IMR-90 (cell line): ENCODE results near the gene PCCA. TPM values are rescaled to one million over a fixed set of nuclear protein-coding genes. Genes with fewer than 3 reads are reported as not detected.

Experiments
- ATAC-seq: fragments of 200-7000 bp; cut with Tn5 transposase; 2 replicates; pipeline ENCODE4 v1.9.1; 2020; ENCODE audit warnings: low read depth, mild to moderate bottlenecking, moderate library complexity
- BruUV-seq: library from RNA; stranded (reverse); fragments of 400-500 nt; replicated peaks from 2 replicates; lab custom pipeline; 2021; lab: Mats Ljungman, UMichigan
- CTCF ChIA-PET: fragments of 300-600 bp; formaldehyde crosslinking; extraction: SDS; loops from one replicate; lab custom pipeline; 2021; ENCODE audit warnings: antibody characterized with exemption; lab: Yijun Ruan, JAX
- POLR2A ChIA-PET: fragments of 300-600 bp; sonication (Branson Sonifier 250); formaldehyde crosslinking; loops from one replicate; lab custom pipeline; 2022; ENCODE audit warnings: antibody characterized with exemption; ENCODE audit not compliant: unreplicated experiment; lab: Charles Lee
- DNase-seq: peaks from one replicate; pipeline ENCODE4 v3.0.0; 2013
- H2AFZ ChIP-seq: replicated peaks from 2 replicates; pipeline ENCODE3; 2013; ENCODE audit warnings: low read length, mild to moderate bottlenecking; ENCODE audit not compliant: poor library complexity
- H2AK5ac ChIP-seq: 2 replicates; pipeline ENCODE4 v1.6.1; 2013; ENCODE audit warnings: low read depth, low read length, inconsistent platforms
- H2AK9ac ChIP-seq: replicated peaks from 2 replicates; pipeline ENCODE3; 2013; ENCODE audit warnings: mild to moderate bottlenecking, low read depth, low read length, moderate library complexity; ENCODE audit not compliant: poor library complexity
- H2BK120ac ChIP-seq: 2 replicates; pipeline ENCODE4 v1.6.1; 2013; ENCODE audit warnings: low read depth, low read length, inconsistent platforms
- H2BK15ac ChIP-seq: 3 replicates; pipeline ENCODE4 v1.6.1; 2013; ENCODE audit warnings: low read depth, low read length, inconsistent platforms
- H2BK20ac ChIP-seq: 2 replicates; pipeline ENCODE4 v1.6.1; 2013; ENCODE audit warnings: low read depth, mild to moderate bottlenecking, inconsistent platforms, low read length, moderate library complexity
- H2BK5ac ChIP-seq: 2 replicates; pipeline ENCODE4 v1.6.1; 2013; ENCODE audit warnings: mild to moderate bottlenecking, low read depth, low read length, inconsistent platforms; ENCODE audit not compliant: poor library complexity, severe bottlenecking
- H3K14ac ChIP-seq: replicated peaks from 2 replicates; pipeline ENCODE4 v1.6.1; 2013; ENCODE audit warnings: low read depth, low read length, inconsistent platforms
- H3K18ac ChIP-seq: 2 replicates; pipeline ENCODE4 v1.6.1; 2013; ENCODE audit warnings: low read depth, low read length, control low read depth
- H3K23ac ChIP-seq: 2 replicates; pipeline ENCODE4 v1.6.1; 2013; ENCODE audit warnings: low read depth, low read length, inconsistent platforms
- H3K27ac ChIP-seq: 2 replicates; pipeline ENCODE4 v1.5.1; 2013; ENCODE audit warnings: mild to moderate bottlenecking, control low read depth, low read length; ENCODE audit not compliant: insufficient read depth
- H3K27me3 ChIP-seq: 2 replicates; pipeline ENCODE4 v1.6.1; 2013; ENCODE audit warnings: low read length; ENCODE audit not compliant: control insufficient read depth, insufficient read depth
- H3K36me3 ChIP-seq: 2 replicates; pipeline ENCODE4 v1.6.1; 2013; ENCODE audit warnings: low read length, mixed read lengths; ENCODE audit not compliant: control insufficient read depth, insufficient read depth
- H3K4ac ChIP-seq: 2 replicates; pipeline ENCODE4 v1.6.1; 2013; ENCODE audit warnings: low read depth, low read length, inconsistent platforms
- H3K4me1 ChIP-seq: 2 replicates; pipeline ENCODE4 v1.6.1; 2013; ENCODE audit warnings: low read length, mixed read lengths; ENCODE audit not compliant: control insufficient read depth, insufficient read depth
- H3K4me2 ChIP-seq: 2 replicates; pipeline ENCODE4 v1.6.1; 2013; ENCODE audit warnings: low read depth, mild to moderate bottlenecking, control low read depth, low read length, moderate library complexity
- H3K4me3 ChIP-seq: 2 replicates; pipeline ENCODE4 v1.5.1; 2013; ENCODE audit warnings: low read depth, mild to moderate bottlenecking, control low read depth, low read length, moderate library complexity; ENCODE audit not compliant: insufficient read depth
- H3K56ac ChIP-seq: 2 replicates; pipeline ENCODE4 v1.6.1; 2013; ENCODE audit warnings: low read length, inconsistent platforms; ENCODE audit not compliant: insufficient read depth; ENCODE audit errors: extremely low read depth
- H3K79me1 ChIP-seq, 2 experiments: 2 replicates each; pipeline ENCODE4 v1.6.1; 2013; ENCODE audit warnings: low read length in 2 of 2, inconsistent platforms in 1 of 2, low read depth in 1 of 2
- H3K9ac ChIP-seq: 2 replicates; pipeline ENCODE4 v1.6.1; 2013; ENCODE audit warnings: low read depth, low read length, control low read depth
- H3K9me1 ChIP-seq: 2 replicates; pipeline ENCODE4 v1.6.1; 2013; ENCODE audit warnings: low read length, inconsistent platforms; ENCODE audit not compliant: insufficient read depth
- H3K9me3 ChIP-seq: 2 replicates; pipeline ENCODE4 v1.6.1; 2013; ENCODE audit warnings: low read length; ENCODE audit not compliant: control insufficient read depth, insufficient read depth
- H4K20me1 ChIP-seq: 2 replicates; pipeline ENCODE4 v1.6.1; 2013; ENCODE audit warnings: low read length, inconsistent platforms; ENCODE audit not compliant: insufficient read depth
- H4K5ac ChIP-seq: 2 replicates; pipeline ENCODE4 v1.6.1; 2013; ENCODE audit warnings: mild to moderate bottlenecking, low read depth, low read length, control low read depth
- H4K8ac ChIP-seq, 2 experiments: 2 replicates each; pipeline ENCODE4 v1.6.1; 2013; ENCODE audit warnings: low read depth in 2 of 2, low read length in 2 of 2, control low read depth in 1 of 2, inconsistent platforms in 1 of 2
- H4K91ac ChIP-seq: 2 replicates; pipeline ENCODE4 v1.6.1; 2013; ENCODE audit warnings: low read depth, low read length, inconsistent platforms; ENCODE audit not compliant: insufficient read depth
- CHD1 ChIP-seq: IDR thresholded peaks from 2 replicates; pipeline ENCODE4 v1.6.1; 2012; ENCODE audit warnings: low read depth, low read length, improper control_type of control experiment
- NFE2L2 ChIP-seq: fragments of 150-350 bp; IDR thresholded peaks from 2 replicates; pipeline ENCODE4 v1.6.1; 2016; ENCODE audit warnings: low read depth, mild to moderate bottlenecking, low read length
- RCOR1 ChIP-seq: IDR thresholded peaks from 2 replicates; pipeline ENCODE4 v1.6.1; 2012; ENCODE audit warnings: mild to moderate bottlenecking, low read length, improper control_type of control experiment; ENCODE audit not compliant: insufficient replicate concordance
- WGBS, 2 experiments: methylation state at CpG; one replicate each; pipeline versions ENCODE4 v1.1.5 to v1.1.7; 2013; ENCODE audit warnings: missing lambda C conversion rate in 2 of 2; ENCODE audit not compliant: insufficient read length in 1 of 2; ENCODE audit errors: extremely low coverage in 2 of 2; 5-methylcytosine and 5-hydroxymethylcytosine counted together
- dilution Hi-C: fragments of 300-500 bp; cut with HindIII; formaldehyde crosslinking; loops from one replicate; pipeline ENCODE4 v1.14.3; 2018; ENCODE audit warnings: low sequenced_read_pairs; ENCODE audit not compliant: unreplicated experiment
- in situ Hi-C: fragments of 300-500 bp; cut with MboI; formaldehyde crosslinking; loops from 3 replicates; pipeline ENCODE4 v1.14.3; 2019; ENCODE audit warnings: low sequenced_read_pairs, inconsistent platforms, mixed read lengths
- intact Hi-C: fragments of 100-400 bp; cut with micrococcal nuclease; formaldehyde crosslinking; loops from 2 replicates; pipeline ENCODE4 v1.10.0; 2022
- polyA plus RNA-seq, 3 experiments: library from polyadenylated mRNA; depleted of rRNA; stranded (reverse); fragments of >200 nt; gene quantifications; 2 replicates each; pipeline ENCODE4 v1.2.3, GENCODE V29; 2012; ENCODE audit warnings: low replicate concordance in 1 of 3
- total RNA-seq: library from RNA; depleted of rRNA; stranded (reverse); fragments of >200 nt; gene quantifications from 2 replicates; pipeline ENCODE4 v1.2.3, GENCODE V29; 2012

PCCA gene
- total and polyA plus RNA-seq, 2 of the 4 experiments (the other 2 are of a cell fraction): 7.6 to 24.0 TPM

DNA sequence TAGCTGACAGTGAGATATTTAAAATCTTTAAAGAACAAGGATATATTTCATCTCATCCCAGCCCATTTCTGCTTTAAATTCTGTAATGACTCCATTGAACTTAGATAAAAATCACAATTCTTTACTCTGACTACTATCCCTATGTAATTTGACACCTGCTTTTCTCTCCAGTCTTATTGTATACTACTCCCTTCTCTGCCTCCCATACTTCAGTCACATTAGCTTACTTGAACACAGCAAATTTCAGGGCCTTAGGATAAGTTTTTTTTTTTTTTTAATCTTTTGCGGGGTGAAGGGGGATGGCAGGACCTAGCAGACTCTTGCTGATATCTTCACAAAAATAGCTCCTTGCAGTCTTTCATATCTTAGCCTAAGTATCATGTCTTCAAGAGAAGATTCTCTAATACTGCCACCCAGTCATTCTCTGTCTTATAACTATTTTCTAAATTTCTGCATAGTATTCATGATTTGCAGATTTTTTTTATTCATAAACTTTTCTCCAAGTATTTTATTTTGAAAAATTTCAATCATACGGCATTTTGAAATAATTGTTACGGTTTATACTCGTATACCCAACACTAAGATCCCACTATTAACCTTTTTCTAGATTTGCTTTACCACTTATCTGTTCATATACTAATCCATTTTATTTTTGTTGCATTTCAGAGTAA lies 151.4 kb downstream of the PCCA start:
- Histone ChIP-seq H4K8ac (no peak overlapping the region), H3K79me1 (no peaks in the 10 kb centered on the region; a peak in 1 of 4 replicates), H3K56ac (no peak overlapping the region), H3K4ac (no peak overlapping the region), H3K18ac (no peak overlapping the region), H4K20me1 (no peaks in the 10 kb centered on the region), H3K27me3 (no peaks in the 10 kb centered on the region), H4K91ac (no peak overlapping the region), H3K9me3 (no peaks in the 10 kb centered on the region), H2BK15ac (no peak overlapping the region), H3K36me3 (no peaks in the 10 kb centered on the region), H2AK9ac (no peak overlapping the region), H3K14ac (no peak overlapping the region), H3K4me3 (no peak overlapping the region), H3K9ac (no peak overlapping the region), H2AK5ac (no peak overlapping the region), H2BK120ac (no peak overlapping the region), H4K5ac (no peak overlapping the region), H3K9me1 (no peaks in the 10 kb centered on the region), H2AFZ (no peak overlapping the region), H3K27ac (no peak overlapping the region), H3K4me1 (no peaks in the 10 kb centered on the region), H2BK5ac (no peak overlapping the region), H3K4me2 (no peak overlapping the region), H3K23ac (no peak overlapping the region), H2BK20ac (no peak overlapping the region)
- intact Hi-C loops (no loop called here), dilution Hi-C loops (no loop called here), in situ Hi-C loops (loop anchor here (10.0 kb wide), 1 partner anchor 265 kb away; no protein-coding TSS in a partner anchor)
- ATAC-seq: no peak
- peak; percentile 19 for DNase-seq
- ChIA-PET CTCF (interaction anchor here (0.6 to 1.1 kb wide), 3 partner anchors 10 to 154 kb away, joined by 3 read pairs; no protein-coding TSS in a partner anchor), POLR2A (no interaction called here)
- BruUV-seq: no TSS peak
- no CpG with 5 or more reads among the region's 4 CpGs for WGBS, 2 experiments
- peak; percentile 54; the same call in 1 of the 2 replicates for TF ChIP-seq NFE2L2
- no peak for TF ChIP-seq CHD1
- no peak for TF ChIP-seq RCOR1
